Measurements from ENCODE around the gene HIC1.

The HIC1 gene

GRCh38 chr17:2061441-2061958 lies 6.6 kb downstream of the HIC1 start:
- no peak for DNase-seq

GRCh38 chr17:2062571-2063183 lies 7.8 kb downstream of the HIC1 start:
- no peak for DNase-seq

- DNase-seq: no peak
Measured at GRCh38 chr17:2063261-2064146, 8.6 kb downstream of the HIC1 start.

GRCh38 chr17:2064147-2064489 lies 9.2 kb downstream of the HIC1 start:
- no peak for DNase-seq

- no peak for DNase-seq
Measured at GRCh38 chr17:2064520-2064971, 9.6 kb downstream of the HIC1 start.

GRCh38 chr17:2064980-2065785 lies 10.3 kb downstream of the HIC1 start:
- DNase-seq: no peak

GRCh38 chr17:2065949-2066400 lies 11.1 kb downstream of the HIC1 start:
- no peak for DNase-seq

- DNase-seq: no peak
Measured at GRCh38 chr17:2067048-2067561, 12.2 kb downstream of the HIC1 start.

GRCh38 chr17:2067608-2068024 lies 12.7 kb downstream of the HIC1 start:
- DNase-seq: no peak

GRCh38 chr17:2068031-2068518 lies 13.2 kb downstream of the HIC1 start:
- DNase-seq: no peak

GRCh38 chr17:2068519-2069051 lies 13.7 kb downstream of the HIC1 start:
- no peak for DNase-seq

GRCh38 chr17:2070241-2071023 lies 15.5 kb downstream of the HIC1 start:
- no peak for DNase-seq

GRCh38 chr17:2071024-2071385 lies 16.1 kb downstream of the HIC1 start:
- DNase-seq: no peak

- no peak for DNase-seq
Measured at GRCh38 chr17:2071455-2072281, 16.8 kb downstream of the HIC1 start.

GRCh38 chr17:2074919-2075318 lies 20.0 kb downstream of the HIC1 start:
- no peak for DNase-seq

GRCh38 chr17:2075336-2076086 lies 20.6 kb downstream of the HIC1 start:
- DNase-seq: no peak

- DNase-seq: no peak
Measured at GRCh38 chr17:2076087-2076984, 21.4 kb downstream of the HIC1 start.

GRCh38 chr17:2077040-2077439 lies 22.1 kb downstream of the HIC1 start:
- DNase-seq: no peak

- no peak for DNase-seq
Measured at GRCh38 chr17:2081564-2081963, 26.7 kb downstream of the HIC1 start.
